ENCODE measurements around the gene SCN1B.

Gene SCN1B

DNA sequence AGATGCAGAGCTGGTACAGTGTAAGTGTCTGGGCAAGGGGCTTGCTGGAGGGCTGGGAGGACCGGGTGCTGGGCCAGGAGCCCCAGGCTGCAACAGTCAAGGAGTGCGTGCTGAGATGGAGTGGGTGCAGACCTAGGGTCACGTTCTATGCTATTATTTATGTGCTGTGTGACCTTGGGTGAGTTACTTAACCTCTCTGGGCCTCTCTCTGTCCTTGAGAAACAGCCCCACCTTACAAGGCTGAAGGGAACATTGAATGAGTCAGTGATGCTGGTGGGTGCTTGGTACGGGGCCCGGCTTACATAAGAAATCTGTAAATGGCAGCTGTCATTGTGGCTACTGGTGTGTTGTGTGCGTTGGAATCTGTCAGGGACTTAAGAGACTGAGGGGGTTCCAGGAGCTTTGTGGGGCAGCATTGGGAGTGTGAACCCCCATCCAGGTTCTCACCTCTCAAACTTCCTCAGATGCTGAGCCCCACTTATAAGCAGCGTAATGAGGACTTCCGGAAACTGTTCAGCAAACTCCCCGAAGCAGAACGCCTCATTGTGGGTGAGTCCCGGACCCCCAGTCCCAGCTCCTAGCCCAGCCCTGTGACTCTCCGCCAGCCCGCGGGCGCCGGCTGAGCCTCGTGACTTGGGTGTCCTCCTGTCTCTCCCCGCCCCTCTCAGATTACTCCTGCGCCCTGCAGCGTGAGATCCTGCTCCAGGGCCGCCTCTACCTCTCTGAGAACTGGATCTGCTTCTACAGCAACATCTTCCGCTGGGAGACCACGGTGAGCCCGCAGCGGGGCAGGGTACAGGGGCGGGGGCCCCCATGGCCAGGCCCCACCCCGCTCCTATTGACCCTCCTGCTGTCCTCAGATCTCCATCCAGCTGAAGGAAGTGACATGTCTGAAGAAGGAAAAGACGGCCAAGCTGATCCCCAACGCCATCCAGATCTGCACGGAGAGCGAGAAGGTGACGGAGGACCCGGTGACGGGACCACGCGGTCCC is 20.6 kb upstream of the SCN1B start:
- ATAC-seq (ENCODE audit: insufficient read depth, low read depth) (no peak), DNase-seq (no peak)
- peaks cover 87% of the 10 kb centered on the region for H3K36me3 ChIP-seq (ENCODE audit: insufficient read depth, low read length)
- no peak overlapping the region for H3K4me2 ChIP-seq (ENCODE audit: insufficient read depth, low read length)
- peaks cover 27% of the 10 kb centered on the region for H3K79me2 ChIP-seq (ENCODE audit: insufficient read depth, low read length)
- TF ChIP-seq EZH2 (IDR thresholded peaks at IDR 0.05; ENCODE audit: borderline replicate concordance, low read depth, low read length, severe bottlenecking) (no peak), CTCF (IDR thresholded peaks at IDR 0.05; ENCODE audit: borderline replicate concordance, extremely low read depth, low read length, poor library complexity, severe bottlenecking) (no peak)
- no peak overlapping the region for H3K4me3 ChIP-seq (ENCODE audit: low read depth in 1 of 2, low read length in 2 of 2)
- H3K27me3 ChIP-seq (ENCODE audit: insufficient read depth, low read length, poor library complexity): no peaks in the 10 kb centered on the region
- H3K27ac ChIP-seq (ENCODE audit: low read length): no peak overlapping the region
- H3K4me1 ChIP-seq (ENCODE audit: insufficient read depth, low read length): no peaks in the 10 kb centered on the region
- H4K20me1 ChIP-seq (ENCODE audit: insufficient read depth, low read length): peaks cover 60% of the 10 kb centered on the region
- H3K9me3 ChIP-seq (ENCODE audit: insufficient read depth, low read length, severe bottlenecking): no peaks in the 10 kb centered on the region
- no peak overlapping the region for H3K9ac ChIP-seq (ENCODE audit: low read depth, low read length)
- H2AFZ ChIP-seq (ENCODE audit: low read depth, low read length): no peak overlapping the region

DNA sequence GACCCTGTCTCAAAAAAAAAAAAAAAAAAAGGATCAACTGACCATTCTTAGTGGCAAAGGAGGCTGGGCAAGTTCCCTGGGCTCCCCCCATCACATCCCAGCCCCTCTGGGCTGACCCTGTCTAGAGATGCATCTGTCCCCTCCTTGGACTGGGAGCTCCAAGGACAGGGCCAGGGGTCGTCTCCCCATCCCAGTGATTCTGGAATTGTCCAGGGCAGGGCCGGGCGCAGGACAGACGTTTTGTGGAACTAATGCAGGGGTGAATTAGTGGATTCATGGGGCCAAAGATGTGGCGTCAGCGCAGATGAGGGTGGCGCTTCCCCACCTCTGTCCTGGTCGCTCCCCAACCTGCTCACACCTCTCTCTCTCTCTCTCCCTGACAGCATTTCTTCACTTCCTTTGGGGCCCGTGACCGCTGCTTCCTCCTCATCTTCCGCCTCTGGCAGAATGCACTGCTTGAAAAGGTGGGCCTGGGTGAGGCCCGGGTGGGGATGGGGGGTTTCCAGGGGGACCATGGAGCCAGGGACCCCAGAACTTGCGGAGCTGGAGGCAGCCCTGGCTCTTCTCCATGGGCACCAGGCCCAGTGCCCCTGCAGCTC is 19.1 kb upstream of the SCN1B start:
- TF ChIP-seq CTCF (IDR thresholded peaks at IDR 0.05; ENCODE audit: borderline replicate concordance, extremely low read depth, low read length, poor library complexity, severe bottlenecking) (no peak), EZH2 (IDR thresholded peaks at IDR 0.05; ENCODE audit: borderline replicate concordance, low read depth, low read length, severe bottlenecking) (no peak)

GRCh38 chr19:35011737-35012682 is 18.3 kb upstream of the SCN1B start:
- Histone ChIP-seq H3K4me2 (ENCODE audit: insufficient read depth, low read length) (no peak overlapping the region), H3K27ac (ENCODE audit: low read length) (no peak overlapping the region), H3K4me3 (ENCODE audit: low read depth in 1 of 2, low read length in 2 of 2) (no peak overlapping the region), H2AFZ (ENCODE audit: low read depth, low read length) (no peak overlapping the region), H3K9me3 (ENCODE audit: insufficient read depth, low read length, severe bottlenecking) (no peaks in the 10 kb centered on the region), H4K20me1 (ENCODE audit: insufficient read depth, low read length) (peaks cover 45% of the 10 kb centered on the region), H3K9ac (ENCODE audit: low read depth, low read length) (no peak overlapping the region), H3K4me1 (ENCODE audit: insufficient read depth, low read length) (no peaks in the 10 kb centered on the region), H3K36me3 (ENCODE audit: insufficient read depth, low read length) (peaks cover 86% of the 10 kb centered on the region), H3K79me2 (ENCODE audit: insufficient read depth, low read length) (peaks cover 4% of the 10 kb centered on the region; the same call in 1 of the 2 replicates), H3K27me3 (ENCODE audit: insufficient read depth, low read length, poor library complexity) (no peaks in the 10 kb centered on the region)
- ATAC-seq (ENCODE audit: insufficient read depth, low read depth) (no peak), DNase-seq (no peak)
- TF ChIP-seq EZH2 (IDR thresholded peaks at IDR 0.05; ENCODE audit: borderline replicate concordance, low read depth, low read length, severe bottlenecking) (no peak), CTCF (IDR thresholded peaks at IDR 0.05; ENCODE audit: borderline replicate concordance, extremely low read depth, low read length, poor library complexity, severe bottlenecking) (no peak)

More for the DNA sequence above, 19.1 kb upstream of the SCN1B start:
- peaks cover 12% of the 10 kb centered on the region; the same call in 1 of the 2 replicates for H3K79me2 ChIP-seq (ENCODE audit: insufficient read depth, low read length)
- H2AFZ ChIP-seq (ENCODE audit: low read depth, low read length): no peak overlapping the region
- peaks cover 53% of the 10 kb centered on the region for H4K20me1 ChIP-seq (ENCODE audit: insufficient read depth, low read length)
- H3K9ac ChIP-seq (ENCODE audit: low read depth, low read length): no peak overlapping the region
- H3K27me3 ChIP-seq (ENCODE audit: insufficient read depth, low read length, poor library complexity): no peaks in the 10 kb centered on the region
- no peak overlapping the region for H3K4me3 ChIP-seq (ENCODE audit: low read depth in 1 of 2, low read length in 2 of 2)
- DNase-seq (no peak), ATAC-seq (ENCODE audit: insufficient read depth, low read depth) (no peak)
- H3K27ac ChIP-seq (ENCODE audit: low read length): no peak overlapping the region
- H3K4me2 ChIP-seq (ENCODE audit: insufficient read depth, low read length): no peak overlapping the region
- peaks cover 89% of the 10 kb centered on the region for H3K36me3 ChIP-seq (ENCODE audit: insufficient read depth, low read length)
- H3K9me3 ChIP-seq (ENCODE audit: insufficient read depth, low read length, severe bottlenecking): no peaks in the 10 kb centered on the region
- no peaks in the 10 kb centered on the region for H3K4me1 ChIP-seq (ENCODE audit: insufficient read depth, low read length)

Data from DND-41 (cell line).